GM21619 (cell line): ENCODE results near the gene APOH.
"Not testable (repeated sequence)": the region's sequence is repeated elsewhere in the genome, so short reads cannot be mapped to it uniquely, and the experiment has no call there.

Experiments used
- ATAC-seq: cut with Tn5 transposase; IDR thresholded peaks from one replicate; pipeline ENCODE4 v1.9.1; 2021; ENCODE audit not compliant: unreplicated experiment

APOH gene

DNA sequence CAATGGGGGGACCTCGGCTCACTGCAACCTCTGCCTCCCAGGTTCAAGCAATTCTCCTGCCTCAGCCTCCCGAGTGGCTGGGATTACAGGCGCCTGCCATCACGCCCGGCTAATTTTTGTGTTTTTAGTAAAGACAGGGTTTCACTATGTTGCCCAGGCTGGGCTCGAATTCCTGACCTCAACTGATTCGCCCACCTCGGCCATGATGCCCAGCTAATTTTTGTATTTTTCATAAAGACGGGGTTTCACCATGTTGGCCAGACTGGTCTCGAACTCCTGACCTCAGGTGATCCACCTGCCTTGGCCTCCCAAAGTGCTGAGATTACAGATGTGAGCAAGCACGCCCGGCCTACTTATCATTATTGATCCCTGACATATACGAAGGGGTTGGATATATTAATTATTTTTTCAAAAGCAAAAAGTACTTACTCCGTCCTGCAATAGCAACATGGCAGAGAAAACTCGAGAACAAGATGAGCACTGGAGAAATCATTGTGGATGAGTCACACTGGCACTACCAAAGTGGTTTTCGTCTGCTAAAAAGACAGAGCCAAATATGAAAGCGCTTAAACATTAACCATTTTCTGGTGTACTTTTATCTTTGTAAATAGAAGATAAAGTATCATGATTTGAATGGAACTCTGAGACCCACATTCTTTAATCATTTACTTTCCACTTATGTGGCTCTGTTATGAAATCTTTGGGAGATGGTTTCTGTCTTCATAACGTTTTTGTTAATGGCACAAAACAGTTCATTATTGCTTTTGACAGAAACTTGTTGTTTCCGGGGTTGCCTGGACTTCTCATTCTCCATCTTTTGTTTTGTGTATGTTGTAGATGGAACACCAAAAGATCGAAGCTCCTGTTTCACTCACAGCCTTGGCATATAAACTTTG, at the start of gene APOH:
Gene APOH, minus strand, starts transcription at position 529 of the 896 bp plus-strand sequence. Its CDS starts 36 bp downstream, at position 493.
- ATAC-seq = no peak

DNA sequence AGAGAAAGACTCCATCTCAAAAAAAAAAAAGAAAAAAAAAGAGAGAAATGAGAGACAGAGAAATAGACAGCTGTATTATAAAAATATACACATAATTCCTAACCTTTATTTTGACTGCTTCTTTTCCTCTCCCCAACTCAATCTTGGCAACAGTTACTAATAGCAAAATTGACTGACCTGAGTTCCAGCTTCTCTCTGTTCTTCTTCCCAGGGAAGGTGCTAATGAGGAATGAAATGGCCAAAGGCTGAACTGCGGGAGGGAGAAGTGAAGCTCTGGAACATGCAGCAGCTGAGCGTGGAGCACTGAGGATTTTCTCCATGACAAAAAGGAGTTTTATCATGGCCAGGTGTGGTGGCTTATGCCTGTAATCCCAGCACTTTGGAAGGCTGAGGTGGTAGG, 48.0 kb upstream of the APOH start:
- no peak for ATAC-seq

DNA sequence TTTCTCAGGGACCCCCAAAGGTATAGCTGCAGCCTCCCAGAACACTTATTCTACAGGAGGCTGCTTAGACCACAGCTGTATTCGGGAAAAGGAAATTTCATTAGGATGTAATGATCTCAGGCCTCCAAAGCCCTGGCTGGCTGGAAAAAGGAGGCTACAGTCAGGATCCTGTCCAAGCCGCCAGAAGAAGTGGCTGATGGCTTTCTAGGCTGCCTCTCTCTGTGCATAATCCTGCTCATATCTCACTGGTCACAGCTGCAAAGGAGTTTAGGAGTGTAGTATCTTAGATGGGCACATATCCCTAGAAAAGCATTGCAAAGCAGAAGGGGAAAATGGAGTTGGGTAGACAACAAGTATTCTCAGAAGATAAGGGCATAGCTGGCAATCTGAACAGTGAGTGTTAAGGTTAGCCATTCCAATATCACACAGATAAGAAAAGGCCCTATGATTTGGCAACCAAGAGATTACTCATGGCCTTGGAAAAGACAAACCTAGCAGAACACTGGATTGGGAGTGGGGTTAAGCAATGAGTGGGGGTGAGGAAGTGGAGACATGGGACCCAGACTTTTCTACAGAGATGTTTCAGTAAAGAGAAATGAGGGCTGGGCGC, 47.2 kb upstream of the APOH start:
- ATAC-seq = no peak

GRCh38 chr17:66275651-66276050, 46.4 kb upstream of the APOH start:
- ATAC-seq = no peak

DNA sequence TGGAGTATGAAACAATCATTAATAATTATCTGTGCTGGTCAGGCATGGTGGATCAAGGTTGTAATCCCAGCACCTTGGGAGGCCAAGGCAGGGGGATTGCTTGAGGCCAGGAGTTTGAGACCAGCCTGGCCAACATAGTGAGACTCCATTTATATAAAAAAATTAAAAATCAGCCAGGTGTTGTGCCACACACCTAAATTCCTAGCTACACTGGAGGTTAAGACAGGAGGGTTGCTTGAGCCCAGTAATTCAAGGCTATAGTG, 44.3 kb upstream of the APOH start:
- ATAC-seq = no peak

- ATAC-seq = no peak
Observed at GRCh38 chr17:66272811-66273585, 43.8 kb upstream of the APOH start.

DNA sequence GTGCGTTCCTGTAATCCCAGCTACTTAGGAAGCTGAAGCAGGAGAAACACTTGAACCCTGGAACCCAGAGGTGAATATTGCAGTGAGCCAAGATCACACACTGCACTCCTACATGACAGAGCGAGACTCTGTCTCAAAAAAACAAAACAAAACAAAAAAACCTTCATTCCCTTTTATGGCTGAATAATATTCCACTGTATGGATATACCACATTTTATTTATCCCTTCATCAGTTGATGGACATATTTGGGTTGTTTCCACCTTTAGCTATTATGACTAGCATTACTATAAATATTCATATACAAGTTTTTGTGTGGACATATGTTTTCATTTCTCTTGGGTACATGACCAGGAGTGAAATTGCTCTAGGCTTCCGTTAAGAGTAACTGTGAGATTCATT, 42.3 kb upstream of the APOH start:
- no peak for ATAC-seq

- ATAC-seq = no peak
Observed at GRCh38 chr17:66270106-66270505, 40.9 kb upstream of the APOH start.

GRCh38 chr17:66268247-66268927, 39.2 kb upstream of the APOH start:
- ATAC-seq = no peak

DNA sequence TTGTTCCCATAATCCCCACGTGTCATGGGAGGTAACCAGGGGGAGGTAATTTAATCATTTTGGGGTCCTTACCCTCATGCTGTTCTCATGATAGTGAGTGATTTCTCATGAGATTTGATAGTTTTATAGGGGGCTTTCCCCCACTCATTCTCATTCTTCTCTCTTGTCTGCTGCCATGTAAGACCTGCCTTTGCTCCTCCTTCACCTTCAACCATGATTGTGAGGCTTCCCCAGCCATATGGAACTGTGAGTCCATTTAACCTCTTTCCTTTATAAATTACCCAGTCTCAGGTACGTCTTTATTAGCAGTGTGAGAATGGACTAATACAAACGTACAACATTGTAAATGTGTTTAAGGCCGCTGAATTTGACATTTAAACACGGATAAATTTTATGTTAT, 35.5 kb upstream of the APOH start:
- no peak for ATAC-seq

- ATAC-seq = no peak
Observed at GRCh38 chr17:66262767-66263166, 33.6 kb upstream of the APOH start.

DNA sequence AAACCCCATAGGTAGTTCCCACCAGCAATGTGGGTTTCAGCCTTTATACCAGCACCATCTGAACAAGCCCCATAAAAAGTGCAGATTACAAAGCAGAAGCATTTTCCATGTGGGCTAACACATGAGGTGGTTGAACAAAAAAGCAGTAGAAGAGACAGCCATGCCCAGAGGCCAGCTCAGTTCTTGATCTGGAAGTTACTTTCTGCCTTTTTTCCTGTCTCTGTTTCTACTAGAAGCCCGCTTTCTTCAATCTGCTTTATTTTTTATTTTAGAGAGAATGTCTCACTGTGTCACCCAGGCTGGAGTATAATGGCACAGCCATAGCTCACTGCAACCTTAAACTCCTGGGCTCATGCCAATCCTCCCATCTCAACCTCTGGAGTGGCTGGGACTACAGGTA, 31.5 kb upstream of the APOH start:
- ATAC-seq = no peak

DNA sequence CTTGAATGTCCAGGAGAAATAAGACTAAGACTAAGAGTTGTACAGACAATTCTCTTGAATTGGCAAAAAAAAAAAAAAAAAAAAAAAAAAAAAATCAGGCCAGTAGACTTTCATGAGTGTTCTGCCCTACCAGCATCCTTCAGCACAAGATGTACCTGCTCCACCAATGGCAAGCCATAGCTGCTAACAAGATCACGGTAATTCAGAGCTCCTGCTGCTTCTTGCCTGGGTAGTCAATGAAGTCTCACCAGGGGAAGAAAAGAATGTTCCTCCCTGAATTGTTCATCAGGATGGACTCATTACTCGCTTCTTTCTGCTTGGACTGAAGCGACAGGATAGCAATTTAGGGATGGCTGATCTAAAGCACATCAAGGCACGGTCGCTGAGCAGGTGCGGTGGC, 31.1 kb upstream of the APOH start:
- no peak for ATAC-seq

- no peak for ATAC-seq
Observed at GRCh38 chr17:66255527-66255971, 26.3 kb upstream of the APOH start.

GRCh38 chr17:66255112-66255511, 25.9 kb upstream of the APOH start:
- no peak for ATAC-seq

DNA sequence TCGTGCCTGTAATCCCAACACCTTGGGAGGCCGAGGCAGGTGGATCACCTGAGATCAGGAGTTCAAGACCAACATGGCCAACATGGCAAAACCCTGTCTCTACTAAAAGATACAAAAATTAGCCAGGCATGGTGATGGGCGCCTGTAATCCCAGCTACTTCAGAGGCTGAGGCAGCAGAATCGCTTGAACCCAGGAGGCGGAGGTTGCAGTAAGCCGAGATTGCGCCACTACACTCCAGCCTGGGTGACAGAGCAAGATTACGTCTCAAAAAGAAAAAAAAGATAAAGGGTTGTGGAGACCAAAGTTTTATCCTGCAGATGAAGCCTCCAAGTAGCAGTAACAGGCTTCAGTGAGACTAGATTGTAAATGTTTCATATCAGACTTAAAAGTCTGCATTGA, 24.2 kb upstream of the APOH start:
- ATAC-seq = not testable (repeated sequence)

DNA sequence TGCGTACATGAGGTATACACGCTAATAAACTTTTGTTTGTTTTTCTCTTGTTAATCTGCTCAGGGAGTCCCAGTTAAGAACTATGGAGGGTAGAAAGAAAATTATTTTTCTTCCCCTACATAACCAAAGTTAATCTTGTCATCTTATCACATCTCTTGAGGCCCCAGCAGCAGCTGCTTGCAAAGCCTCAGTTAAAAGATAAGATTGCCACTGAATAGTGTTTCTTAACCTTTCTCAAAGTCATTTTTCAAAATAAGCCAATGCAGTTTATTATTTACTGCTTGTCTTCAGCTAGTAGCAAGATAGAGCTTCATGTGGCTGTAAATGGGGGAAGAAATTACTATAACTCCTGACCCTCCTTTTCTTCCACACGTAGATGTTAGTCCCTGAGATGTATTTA, 21.5 kb upstream of the APOH start:
- no peak for ATAC-seq

DNA sequence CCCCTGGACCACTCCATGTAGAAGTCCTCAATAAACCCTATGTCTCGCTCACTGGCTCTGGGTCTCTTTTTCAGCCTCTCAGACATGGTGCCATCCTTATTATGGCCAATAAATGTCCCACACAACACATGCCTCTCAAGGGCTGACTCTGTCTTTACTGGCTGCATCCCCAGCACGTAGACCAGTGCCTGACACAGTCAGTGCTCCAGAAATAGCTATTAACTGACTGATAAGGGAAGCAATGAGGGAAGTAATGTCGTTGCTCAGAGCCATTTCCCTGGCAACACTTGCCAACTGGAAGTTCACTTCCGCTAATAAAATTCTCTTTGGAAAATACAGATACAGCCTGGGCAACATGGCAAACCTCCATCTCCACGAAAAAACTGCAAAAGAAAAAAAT, 19.1 kb upstream of the APOH start:
- no peak for ATAC-seq

GRCh38 chr17:66241839-66242238, 12.6 kb upstream of the APOH start:
- ATAC-seq = no peak

GRCh38 chr17:66240630-66241029, 11.4 kb upstream of the APOH start:
- no peak for ATAC-seq

DNA sequence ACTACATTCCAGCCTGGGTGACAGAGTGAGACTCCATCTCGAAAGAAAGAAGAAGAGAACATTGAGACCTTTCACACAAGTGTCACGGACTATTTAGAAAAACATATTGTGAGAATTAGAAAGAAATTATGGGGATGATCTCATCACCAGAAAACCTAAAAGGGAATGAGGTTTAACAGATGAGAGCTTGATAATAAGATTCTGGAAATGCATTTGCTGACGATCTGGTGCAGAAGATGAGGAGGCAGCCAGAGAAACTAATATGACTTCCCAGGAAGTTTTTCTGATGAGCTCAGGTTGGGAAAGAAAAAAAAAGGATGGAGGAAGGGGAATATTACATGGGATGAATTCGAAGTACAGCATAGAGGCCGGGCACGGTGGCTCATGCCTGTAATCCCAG, 10.8 kb upstream of the APOH start:
- no peak for ATAC-seq
